Right atrium auricular region (tissue), 2 donors: ENCODE measurements around the gene NSD1. TPM values are rescaled to one million over a fixed set of nuclear protein-coding genes. Genes with fewer than 3 reads are reported as not detected.

Experiments used
- DNase-seq: peaks from one replicate; pipeline ENCODE4 v3.0.0-alpha.2; 2019; ENCODE audit warnings: low spot score
- H3K27ac ChIP-seq, 2 donors: fragments of 200-600 bp; sonication (generic); 1 replicate in 1 of 2; 2 replicates in 1 of 2; pipeline ENCODE4 v1.5.1; 2016 to 2019
- H3K27me3 ChIP-seq, 2 donors: fragments of 200-600 bp; sonication (generic); one replicate each; pipeline versions ENCODE4 v1.5.1 to v1.6.0; 2017 to 2019
- H3K36me3 ChIP-seq: fragments of 200-600 bp; sonication (generic); one replicate; pipeline ENCODE4 v1.5.1; 2016
- H3K4me1 ChIP-seq, 2 donors: fragments of 200-600 bp; sonication (generic); one replicate each; pipeline versions ENCODE4 v1.5.1 to v1.6.0; 2017 to 2019
- H3K4me3 ChIP-seq, 2 donors: fragments of 200-600 bp; sonication (generic); 1 replicate in 1 of 2; 2 replicates in 1 of 2; pipeline ENCODE4 v1.5.1; 2017 to 2019; ENCODE audit warnings: mild to moderate bottlenecking in 1 of 2, moderate library complexity in 1 of 2
- H3K9me3 ChIP-seq, 2 donors: fragments of 200-600 bp; sonication (generic); one replicate each; pipeline ENCODE4 v1.5.1; 2019
- CTCF ChIP-seq, 2 donors: fragments of 200-600 bp; sonication (generic); IDR thresholded peaks; one replicate each; pipeline ENCODE4 v1.5.1; 2019; ENCODE audit warnings: antibody characterized with exemption in 2 of 2
- total RNA-seq, 2 donors: library from RNA; depleted of rRNA; stranded (reverse); fragments of >200 nt; gene quantifications; one replicate each; pipeline ENCODE4 v1.1.0, GENCODE V29; 2016

NSD1 gene
- total RNA-seq, 2 donors from 2014 or later = 25.4 to 26.7 TPM

GRCh38 chr5:177093082-177093712 lies 40.4 kb upstream of the NSD1 start:
- H3K4me1 ChIP-seq = peaks cover 0 to 34% of the 10 kb centered on the region in 2 donors
- no peak for TF ChIP-seq CTCF (IDR thresholded peaks at IDR 0.05)
- H3K27me3 ChIP-seq = no peaks in the 10 kb centered on the region
- H3K36me3 ChIP-seq = no peaks in the 10 kb centered on the region
- H3K9me3 ChIP-seq = no peaks in the 10 kb centered on the region
- no peak for DNase-seq
- no peak overlapping the region for H3K4me3 ChIP-seq
- H3K27ac ChIP-seq = no peak overlapping the region

- Histone ChIP-seq H3K4me3 (no peak overlapping the region), H3K36me3 (no peaks in the 10 kb centered on the region), H3K27ac (no peak overlapping the region), H3K4me1 (peaks cover 0 to 38% of the 10 kb centered on the region in 2 donors), H3K9me3 (no peaks in the 10 kb centered on the region), H3K27me3 (no peaks in the 10 kb centered on the region)
- no peak for DNase-seq
- no peak for TF ChIP-seq CTCF (IDR thresholded peaks at IDR 0.05)
Measured at GRCh38 chr5:177093803-177094202, 39.8 kb upstream of the NSD1 start.

- Histone ChIP-seq H3K36me3 (no peaks in the 10 kb centered on the region), H3K4me3 (no peak overlapping the region), H3K27me3 (no peaks in the 10 kb centered on the region), H3K27ac (no peak overlapping the region), H3K4me1 (peaks cover 0 to 33% of the 10 kb centered on the region in 2 donors), H3K9me3 (no peaks in the 10 kb centered on the region)
- DNase-seq = peak; percentile 78
- no peak for TF ChIP-seq CTCF (IDR thresholded peaks at IDR 0.05)
Measured at GRCh38 chr5:177094224-177095087, 39.1 kb upstream of the NSD1 start.

GRCh38 chr5:177095088-177095669 lies 38.4 kb upstream of the NSD1 start:
- Histone ChIP-seq H3K4me3 (no peak overlapping the region), H3K27ac (no peak overlapping the region), H3K9me3 (no peaks in the 10 kb centered on the region), H3K27me3 (no peaks in the 10 kb centered on the region), H3K36me3 (no peaks in the 10 kb centered on the region), H3K4me1 (peaks cover 0 to 30% of the 10 kb centered on the region in 2 donors)
- DNase-seq = no peak
- TF ChIP-seq CTCF (IDR thresholded peaks at IDR 0.05) = no peak

- TF ChIP-seq CTCF (IDR thresholded peaks at IDR 0.05) = no peak
- Histone ChIP-seq H3K27ac (no peak overlapping the region), H3K4me3 (no peak overlapping the region), H3K9me3 (no peaks in the 10 kb centered on the region), H3K27me3 (no peaks in the 10 kb centered on the region), H3K4me1 (peaks cover 0 to 30% of the 10 kb centered on the region in 2 donors), H3K36me3 (no peaks in the 10 kb centered on the region)
- DNase-seq = no peak
Measured at GRCh38 chr5:177096162-177097015, 37.2 kb upstream of the NSD1 start.
